HG02763 (cell line): ENCODE measurements around the gene TECPR1.
A peak's percentile ranks its signal among the peaks of the same experiment; 100 is the strongest.

ENCODE experiments used
- ATAC-seq: cut with Tn5 transposase; IDR thresholded peaks from one replicate; pipeline ENCODE4 v1.9.1; 2021; ENCODE audit warnings: mild to moderate bottlenecking, moderate library complexity; ENCODE audit not compliant: unreplicated experiment

The TECPR1 gene, protein sequence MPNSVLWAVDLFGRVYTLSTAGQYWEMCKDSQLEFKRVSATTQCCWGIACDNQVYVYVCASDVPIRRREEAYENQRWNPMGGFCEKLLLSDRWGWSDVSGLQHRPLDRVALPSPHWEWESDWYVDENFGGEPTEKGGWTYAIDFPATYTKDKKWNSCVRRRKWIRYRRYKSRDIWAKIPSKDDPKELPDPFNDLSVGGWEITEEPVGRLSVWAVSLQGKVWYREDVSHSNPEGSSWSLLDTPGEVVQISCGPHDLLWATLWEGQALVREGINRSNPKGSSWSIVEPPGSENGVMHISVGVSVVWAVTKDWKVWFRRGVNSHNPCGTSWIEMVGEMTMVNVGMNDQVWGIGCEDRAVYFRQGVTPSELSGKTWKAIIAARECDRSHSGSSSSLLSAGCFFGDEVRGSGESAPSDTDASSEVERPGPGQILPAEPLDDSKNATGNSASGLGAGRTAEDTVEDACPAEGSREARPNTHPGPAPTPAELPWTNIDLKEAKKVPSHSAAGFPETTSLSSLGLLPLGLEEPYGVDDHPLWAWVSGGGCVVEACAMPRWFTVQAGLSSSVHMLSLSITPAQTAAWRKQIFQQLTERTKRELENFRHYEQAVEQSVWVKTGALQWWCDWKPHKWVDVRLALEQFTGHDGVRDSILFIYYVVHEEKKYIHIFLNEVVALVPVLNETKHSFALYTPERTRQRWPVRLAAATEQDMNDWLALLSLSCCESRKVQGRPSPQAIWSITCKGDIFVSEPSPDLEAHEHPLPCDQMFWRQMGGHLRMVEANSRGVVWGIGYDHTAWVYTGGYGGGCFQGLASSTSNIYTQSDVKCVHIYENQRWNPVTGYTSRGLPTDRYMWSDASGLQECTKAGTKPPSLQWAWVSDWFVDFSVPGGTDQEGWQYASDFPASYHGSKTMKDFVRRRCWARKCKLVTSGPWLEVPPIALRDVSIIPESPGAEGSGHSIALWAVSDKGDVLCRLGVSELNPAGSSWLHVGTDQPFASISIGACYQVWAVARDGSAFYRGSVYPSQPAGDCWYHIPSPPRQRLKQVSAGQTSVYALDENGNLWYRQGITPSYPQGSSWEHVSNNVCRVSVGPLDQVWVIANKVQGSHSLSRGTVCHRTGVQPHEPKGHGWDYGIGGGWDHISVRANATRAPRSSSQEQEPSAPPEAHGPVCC

DNA sequence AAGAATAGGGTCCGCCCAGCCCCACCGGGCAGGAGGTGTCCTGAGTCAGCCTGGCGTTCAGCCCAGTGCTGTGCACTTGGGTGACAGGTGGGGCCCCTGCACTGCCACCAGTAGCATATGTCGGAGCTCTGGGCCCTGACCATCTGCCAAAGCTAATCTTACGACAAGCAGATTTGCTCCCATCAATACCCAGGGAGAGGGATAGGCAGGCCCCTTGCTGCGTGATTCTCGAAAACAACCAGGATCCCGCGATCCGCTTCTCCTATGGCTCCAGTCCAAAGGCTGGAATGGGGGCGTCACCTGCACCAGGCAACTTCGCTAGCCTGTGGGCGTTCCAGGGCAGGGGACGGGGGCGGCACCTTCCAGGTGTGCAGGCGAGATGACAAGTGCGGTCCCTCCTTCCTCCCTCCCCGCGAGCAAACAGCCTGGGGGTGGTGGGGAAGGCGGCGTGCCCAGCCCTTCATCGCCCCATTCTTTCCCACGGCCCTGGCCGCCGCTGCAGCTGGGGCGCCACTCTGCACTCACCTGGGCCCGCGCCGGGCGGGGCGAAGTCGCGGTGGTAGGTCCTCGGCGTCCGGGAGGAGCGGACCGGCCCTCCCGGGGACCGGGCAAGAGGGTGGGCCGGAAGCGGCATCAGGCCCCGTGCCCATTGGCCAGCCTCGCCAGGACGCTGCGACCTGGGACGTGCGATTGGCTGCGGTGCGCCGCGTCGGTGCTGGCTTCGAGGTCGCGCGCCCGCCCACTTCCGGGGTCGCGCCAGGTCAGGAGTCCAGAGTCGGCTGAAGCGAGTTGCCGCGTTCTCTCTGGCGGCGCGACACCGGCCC, at the start of gene TECPR1:
Gene TECPR1 (minus strand): TSS at position 632 of the 824 bp plus-strand sequence. CDS start 6,086 bp downstream, outside the sequence.
- peak; percentile 98 for ATAC-seq

GRCh38 chr7:98300595-98301372, 48.8 kb upstream of the TECPR1 start:
- ATAC-seq, result no peak

DNA sequence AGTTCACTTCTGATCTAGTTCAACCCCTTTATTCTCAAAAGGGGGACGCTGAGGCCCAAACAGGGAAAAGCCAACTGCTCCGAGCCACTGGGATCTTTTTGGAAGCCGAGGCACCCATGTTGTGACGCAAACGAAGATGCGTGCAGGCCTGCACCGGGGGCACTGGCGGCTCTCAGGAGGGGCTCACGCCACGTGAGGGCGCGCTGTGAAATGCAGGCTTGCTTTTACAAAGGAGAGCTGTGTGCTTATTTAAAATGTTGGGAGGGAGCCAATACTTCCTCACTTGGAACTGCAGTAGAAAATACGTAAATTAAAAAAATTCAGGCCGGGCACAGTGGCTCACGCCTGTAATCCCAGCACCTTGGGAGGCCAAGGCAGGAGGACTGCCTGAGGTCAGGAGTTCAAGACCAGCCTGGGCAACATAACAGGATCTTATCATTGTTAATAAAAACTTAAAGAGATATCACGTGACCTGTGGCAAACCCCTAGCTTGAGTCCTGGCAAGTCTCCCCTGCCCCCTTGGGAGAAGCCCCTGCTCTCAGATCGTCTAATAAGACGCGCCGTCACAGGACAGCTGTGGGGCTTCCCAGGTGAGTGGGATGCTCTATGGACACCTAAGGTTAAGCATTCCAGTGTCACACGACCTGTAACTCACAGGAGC, 45.7 kb upstream of the TECPR1 start:
- no peak for ATAC-seq

DNA sequence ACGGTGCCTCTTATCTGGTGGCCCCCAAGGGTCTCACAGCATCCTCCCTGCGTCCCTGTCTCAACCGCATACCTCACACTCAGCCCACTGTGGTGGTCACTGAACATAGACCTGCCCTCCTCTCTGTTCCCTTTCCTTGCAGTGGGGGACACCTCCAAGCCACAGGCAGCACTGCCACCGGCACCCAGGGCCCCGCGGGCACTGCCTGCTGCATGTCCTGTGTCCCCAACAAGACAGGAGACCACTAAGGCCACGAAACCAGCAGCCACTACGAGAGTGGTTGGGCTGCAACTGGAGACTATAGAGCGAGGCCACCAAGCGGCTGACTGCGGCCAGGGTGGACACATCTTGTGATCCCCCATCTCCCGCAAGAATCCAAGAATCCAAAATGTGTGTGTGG, 44.8 kb upstream of the TECPR1 start:
- no peak for ATAC-seq

DNA sequence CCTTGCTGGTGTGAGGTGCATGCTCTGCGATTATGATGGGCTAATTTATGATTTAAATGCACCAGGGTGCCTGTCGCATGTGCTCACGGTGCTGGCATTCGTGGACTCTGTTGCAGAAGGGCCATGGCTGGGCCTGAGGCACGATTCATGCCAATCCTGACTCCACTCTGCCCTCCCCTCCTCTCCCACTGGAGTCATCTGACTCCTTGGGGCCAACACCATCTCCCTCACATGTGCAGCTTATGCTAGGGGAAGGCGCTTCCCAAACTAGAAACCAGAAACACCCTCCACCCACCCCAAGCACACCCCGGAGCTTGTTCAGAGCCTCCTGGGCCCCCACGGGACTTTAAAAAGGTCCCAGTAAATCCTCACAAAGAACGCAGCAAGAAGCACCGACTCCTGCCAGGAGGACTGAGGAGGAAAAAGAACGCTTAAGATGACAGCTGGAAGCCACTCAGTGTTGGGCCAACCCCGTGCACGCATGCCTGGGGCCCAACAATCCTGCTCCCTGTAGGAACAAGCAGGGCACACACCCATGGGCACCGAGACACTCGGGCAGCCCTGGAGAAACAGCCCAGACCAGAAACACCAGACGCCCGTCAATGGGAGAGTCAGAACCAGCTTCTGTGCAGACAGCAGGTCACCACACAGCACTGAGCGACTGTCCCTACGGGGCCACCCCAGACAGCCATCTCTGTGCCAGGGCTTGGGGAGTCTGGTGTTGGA, 43.6 kb upstream of the TECPR1 start:
- ATAC-seq, result no peak

GRCh38 chr7:98294798-98295382, 42.9 kb upstream of the TECPR1 start:
- no peak for ATAC-seq

DNA sequence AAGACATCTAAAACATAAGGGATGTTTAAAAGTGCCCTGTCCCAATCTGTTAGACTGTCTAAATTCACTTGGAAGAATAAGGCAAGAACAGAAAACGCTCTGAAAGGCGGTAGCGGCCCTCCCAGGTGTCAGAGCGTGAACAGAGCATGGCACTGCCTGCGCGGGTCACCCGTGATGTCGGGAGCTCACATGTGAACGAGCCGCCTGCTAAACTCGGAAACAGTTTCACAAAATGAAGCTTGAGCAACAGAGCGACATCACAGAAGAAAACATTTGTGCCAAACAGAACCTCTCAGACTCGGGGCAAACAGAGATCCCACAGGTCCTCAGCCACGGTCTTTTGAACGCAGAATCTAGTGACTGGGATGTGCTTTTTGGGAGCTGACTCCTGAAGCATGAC, 42.3 kb upstream of the TECPR1 start:
- no peak for ATAC-seq

DNA sequence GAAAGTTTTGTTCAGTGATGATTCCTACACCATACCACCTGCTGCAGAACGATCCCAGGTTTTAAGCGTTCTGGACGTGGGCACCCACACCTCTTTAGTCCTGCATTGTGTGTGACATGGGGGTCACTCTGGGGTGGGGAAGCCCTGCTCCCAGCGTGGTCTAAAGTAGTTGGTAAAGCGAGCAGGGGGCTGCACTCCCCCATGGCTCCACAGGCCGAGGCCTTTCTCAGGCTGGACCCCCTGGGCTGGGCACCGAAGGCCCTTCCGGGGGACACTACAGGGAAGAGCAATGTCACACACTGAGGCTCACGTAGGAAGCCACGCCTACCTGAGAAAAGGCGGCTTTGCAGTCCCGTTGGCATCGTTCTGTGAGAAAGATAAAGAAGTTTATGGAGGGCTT, 41.7 kb upstream of the TECPR1 start:
- ATAC-seq, result no peak

GRCh38 chr7:98293265-98293664, 41.2 kb upstream of the TECPR1 start:
- no peak for ATAC-seq

DNA sequence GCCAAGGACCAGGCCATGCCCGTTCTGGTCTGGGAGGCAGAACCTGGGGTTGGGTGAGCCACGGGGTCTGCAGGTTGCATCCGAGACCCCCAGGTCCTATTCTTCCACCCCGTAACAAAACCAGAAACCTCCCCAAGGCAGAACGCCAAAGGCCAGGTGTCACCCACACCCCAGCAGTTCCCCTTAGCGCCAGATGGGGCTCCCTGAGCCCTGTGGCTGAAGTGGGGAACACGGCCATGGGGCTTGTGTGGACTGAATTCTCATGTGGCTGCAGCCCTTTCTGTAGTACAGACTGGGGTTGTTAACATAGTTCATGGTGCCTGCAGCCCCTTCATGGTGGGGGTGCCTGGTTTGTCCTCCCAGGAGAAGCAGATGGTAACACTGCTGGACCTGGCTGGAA, 39.7 kb upstream of the TECPR1 start:
- no peak for ATAC-seq

DNA sequence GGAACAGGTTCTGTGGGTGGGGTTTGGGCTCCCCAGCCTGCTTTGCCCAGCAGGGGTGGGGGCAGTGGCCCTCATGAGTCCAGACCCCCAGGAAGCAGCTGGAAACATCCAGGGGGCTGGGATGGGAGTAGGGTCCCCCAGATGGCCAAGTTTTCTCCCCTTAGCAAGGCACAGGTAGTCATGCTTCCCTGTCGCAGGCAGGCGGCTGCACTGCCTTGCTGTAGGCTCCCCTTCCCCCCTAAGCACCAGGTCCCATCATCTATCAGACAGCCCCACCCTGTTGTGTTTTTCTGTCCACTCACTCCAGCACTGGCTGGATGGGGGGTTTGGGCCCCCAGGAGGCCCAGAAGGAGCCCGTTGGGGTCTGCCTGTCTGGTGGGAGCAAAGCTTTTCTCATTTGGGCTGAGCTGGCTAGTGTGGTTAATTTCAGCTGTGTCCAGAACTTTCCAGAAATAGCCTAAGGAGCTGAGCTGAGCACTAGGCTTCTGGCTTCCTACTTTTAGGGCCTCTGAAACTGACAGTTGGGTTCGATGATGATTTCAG, 37.4 kb upstream of the TECPR1 start:
- ATAC-seq, result no peak

- no peak for ATAC-seq
Measured at GRCh38 chr7:98288064-98288823, 36.2 kb upstream of the TECPR1 start.

GRCh38 chr7:98287486-98287959, 35.5 kb upstream of the TECPR1 start:
- ATAC-seq, result no peak

DNA sequence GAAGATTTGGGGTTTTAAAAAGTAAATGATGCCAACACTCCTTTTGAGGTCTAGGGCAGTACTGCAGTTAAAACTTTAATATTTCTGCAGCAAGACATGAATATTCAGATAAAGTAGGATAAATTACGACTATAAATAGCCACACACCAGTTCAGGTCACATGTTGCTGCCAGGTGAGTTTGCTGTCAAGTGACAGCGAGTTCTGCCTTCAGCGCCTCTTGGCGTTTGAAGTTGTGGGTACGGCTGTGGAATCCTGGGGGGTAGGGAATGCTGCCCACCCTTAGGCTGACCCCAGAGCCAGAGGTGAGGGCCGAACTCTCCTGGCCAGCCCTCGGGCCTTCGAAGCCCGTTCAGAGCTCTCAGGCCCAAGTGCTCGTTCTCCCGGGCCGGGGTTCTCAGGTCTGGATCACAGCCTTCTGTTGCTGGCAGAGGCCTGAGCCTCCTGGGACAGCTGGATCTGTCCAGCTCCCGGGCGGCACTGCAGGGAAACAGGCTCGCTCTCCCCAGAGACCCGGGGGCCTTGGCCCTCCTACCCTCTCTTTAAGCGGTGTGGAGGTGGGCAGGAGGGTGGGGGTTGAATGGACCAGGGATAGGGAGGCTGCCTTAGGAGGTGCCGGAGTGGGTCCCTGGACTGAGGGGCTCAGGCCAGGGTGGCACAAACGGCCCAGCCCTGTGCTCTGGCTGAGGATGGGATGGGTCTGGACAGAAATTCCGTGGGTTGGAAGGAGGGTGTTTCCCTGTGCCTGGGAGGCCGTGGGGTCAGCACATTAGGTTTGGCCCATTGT, 34.9 kb upstream of the TECPR1 start:
- ATAC-seq, result no peak

GRCh38 chr7:98286093-98286539, 34.1 kb upstream of the TECPR1 start:
- ATAC-seq, result no peak
